HG03442 (cell line): ENCODE results near the gene PTH.

ENCODE experiments used
- ATAC-seq: cut with Tn5 transposase; IDR thresholded peaks from one replicate; pipeline ENCODE4 v1.9.1; 2021; ENCODE audit warnings: mild to moderate bottlenecking, moderate library complexity; ENCODE audit not compliant: unreplicated experiment

PTH gene

DNA sequence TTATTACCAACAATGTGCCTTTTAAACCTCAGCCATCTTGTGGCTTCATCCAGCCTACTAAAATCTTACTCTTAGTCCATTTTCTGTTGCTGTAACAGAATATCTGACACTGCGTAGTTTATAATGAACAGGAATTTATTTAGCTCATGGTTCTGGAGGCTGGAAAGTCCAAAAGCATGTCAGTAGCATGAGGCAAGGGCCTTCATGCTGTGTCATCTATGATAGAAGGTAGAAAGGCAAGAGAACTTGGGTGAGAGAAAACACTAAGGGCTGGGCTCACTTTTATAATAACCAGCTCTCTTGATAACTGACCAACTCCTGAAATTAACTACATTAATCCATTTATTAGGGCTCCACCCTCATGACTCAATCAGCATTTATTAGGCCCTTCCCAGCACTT lies 46.3 kb downstream of the PTH start:
- ATAC-seq: no peak

DNA sequence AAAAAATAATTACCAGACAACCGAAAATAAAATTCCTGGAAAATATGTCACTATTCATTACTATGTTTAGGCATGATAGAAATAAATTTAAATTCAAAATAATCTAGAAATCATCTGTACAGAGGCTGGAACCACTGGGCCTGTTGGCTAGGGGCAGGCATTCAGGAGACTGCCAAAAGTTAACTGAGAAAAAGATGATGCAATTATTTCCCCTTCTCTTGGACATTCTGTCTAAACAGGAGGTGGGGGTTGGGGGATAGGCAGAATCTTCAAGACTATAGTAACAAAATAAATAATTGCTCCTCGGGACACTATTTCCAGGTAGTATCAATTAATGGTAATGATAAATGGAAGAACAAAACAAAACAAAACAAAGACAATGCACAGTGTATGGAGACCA lies 46.9 kb downstream of the PTH start:
- no peak for ATAC-seq

DNA sequence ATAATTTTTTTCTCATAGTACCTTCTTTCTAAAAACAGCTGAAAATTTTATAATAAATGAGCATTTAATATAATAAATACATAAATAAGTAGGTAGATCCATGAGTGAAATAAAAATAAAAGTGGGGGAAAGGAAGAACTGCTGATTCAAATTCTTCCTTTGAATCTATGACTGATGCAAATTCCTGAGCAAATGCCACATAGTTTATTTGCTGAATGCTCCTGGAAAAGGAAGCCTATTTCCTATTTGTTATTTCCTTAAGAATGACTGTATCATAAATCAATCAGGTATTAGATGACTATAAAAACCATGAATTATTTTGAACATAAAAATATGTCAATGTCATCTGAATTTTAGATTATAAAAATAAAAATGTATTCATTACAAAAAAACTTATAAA lies 49.4 kb downstream of the PTH start:
- no peak for ATAC-seq

DNA sequence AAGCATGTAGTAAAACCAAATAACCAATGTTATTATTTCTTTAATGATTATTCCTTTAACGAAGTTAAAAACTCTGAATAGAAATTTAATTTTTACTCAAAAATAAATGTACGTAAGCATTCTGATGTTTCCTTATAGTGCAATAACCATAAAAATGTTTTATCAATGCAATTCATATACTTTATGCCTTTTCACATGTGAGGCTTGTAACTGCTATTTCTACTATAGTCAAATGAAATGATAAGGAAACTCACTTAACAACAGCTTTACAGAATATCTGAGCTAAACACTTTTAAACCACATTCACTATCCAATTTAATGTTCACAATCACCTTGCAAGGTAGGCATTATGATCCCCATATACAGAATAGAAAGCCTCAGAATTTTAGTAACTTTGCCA lies 50.2 kb downstream of the PTH start:
- no peak for ATAC-seq
